Epithelial cell of proximal tubule (primary cell): ENCODE measurements around the gene DRGX. TPM values are rescaled to one million over a fixed set of nuclear protein-coding genes. Genes with fewer than 3 reads are reported as not detected.

Source experiments
- DNase-seq: peaks from one replicate; pipeline ENCODE4 v3.0.0-alpha.2; 2011; ENCODE audit warnings: low read depth
- H3K4me3 ChIP-seq: 2 replicates; pipeline ENCODE4 v1.5.1; 2011; ENCODE audit warnings: low read depth, mild to moderate bottlenecking, low read length
- total RNA-seq: library from RNA; depleted of rRNA; stranded (reverse); fragments of >200 nt; gene quantifications from 2 replicates; pipeline ENCODE4 v1.2.3, GENCODE V29; 2015
- TF ChIP-seq, protein P1 (sequence below): conservative IDR thresholded peaks from 2 replicates; pipeline ENCODE4 v1.5.1; 2012; ENCODE audit warnings: low read depth, mild to moderate bottlenecking, low read length

The DRGX gene
- total RNA-seq, 1 donor from 2014 or later = not detected

GRCh38 chr10:49348593-49348992 lies 47.3 kb downstream of the DRGX start:
- DNase-seq = no peak
- H3K4me3 ChIP-seq = no peak overlapping the region
- TF ChIP-seq, protein P1, sequence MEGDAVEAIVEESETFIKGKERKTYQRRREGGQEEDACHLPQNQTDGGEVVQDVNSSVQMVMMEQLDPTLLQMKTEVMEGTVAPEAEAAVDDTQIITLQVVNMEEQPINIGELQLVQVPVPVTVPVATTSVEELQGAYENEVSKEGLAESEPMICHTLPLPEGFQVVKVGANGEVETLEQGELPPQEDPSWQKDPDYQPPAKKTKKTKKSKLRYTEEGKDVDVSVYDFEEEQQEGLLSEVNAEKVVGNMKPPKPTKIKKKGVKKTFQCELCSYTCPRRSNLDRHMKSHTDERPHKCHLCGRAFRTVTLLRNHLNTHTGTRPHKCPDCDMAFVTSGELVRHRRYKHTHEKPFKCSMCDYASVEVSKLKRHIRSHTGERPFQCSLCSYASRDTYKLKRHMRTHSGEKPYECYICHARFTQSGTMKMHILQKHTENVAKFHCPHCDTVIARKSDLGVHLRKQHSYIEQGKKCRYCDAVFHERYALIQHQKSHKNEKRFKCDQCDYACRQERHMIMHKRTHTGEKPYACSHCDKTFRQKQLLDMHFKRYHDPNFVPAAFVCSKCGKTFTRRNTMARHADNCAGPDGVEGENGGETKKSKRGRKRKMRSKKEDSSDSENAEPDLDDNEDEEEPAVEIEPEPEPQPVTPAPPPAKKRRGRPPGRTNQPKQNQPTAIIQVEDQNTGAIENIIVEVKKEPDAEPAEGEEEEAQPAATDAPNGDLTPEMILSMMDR = no peak

- no peak overlapping the region for H3K4me3 ChIP-seq
- TF ChIP-seq, protein P1 = no peak
- DNase-seq = no peak
These were observed 48.1 kb downstream of the DRGX start for GRCh38 chr10:49347827-49348226.

- TF ChIP-seq, protein P1 = no peak
- H3K4me3 ChIP-seq = no peak overlapping the region
- no peak for DNase-seq
These were observed 48.5 kb downstream of the DRGX start for GRCh38 chr10:49347342-49347741.

DNA sequence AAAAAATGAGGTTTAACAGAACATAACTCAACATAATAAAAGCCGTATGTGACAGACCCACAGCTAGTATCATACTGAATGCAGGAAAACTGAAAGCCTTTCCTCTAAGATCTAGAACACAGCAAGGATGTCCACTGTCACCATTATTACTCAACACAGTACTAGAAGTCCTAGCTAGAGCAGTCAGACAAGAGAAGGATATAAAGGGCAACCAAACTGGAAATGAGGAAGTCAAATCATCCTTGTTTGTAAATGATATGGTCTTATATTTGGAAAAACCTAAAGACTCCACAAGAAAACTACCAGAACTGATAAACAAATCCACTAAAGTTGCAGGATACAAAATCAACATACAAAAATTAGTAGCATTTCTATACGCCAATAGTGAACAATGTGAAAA lies 51.0 kb downstream of the DRGX start:
- no peak overlapping the region for H3K4me3 ChIP-seq
- no peak for DNase-seq
- TF ChIP-seq, protein P1 = no peak

- DNase-seq = no peak
- H3K4me3 ChIP-seq = no peak overlapping the region
- TF ChIP-seq, protein P1 = no peak
These were observed 57.3 kb downstream of the DRGX start for GRCh38 chr10:49338604-49339003.

- DNase-seq = no peak
- TF ChIP-seq, protein P1 = no peak
- H3K4me3 ChIP-seq = no peak overlapping the region
These were observed 60.4 kb downstream of the DRGX start for GRCh38 chr10:49335364-49335972.

- no peak for DNase-seq
- no peak overlapping the region for H3K4me3 ChIP-seq
- TF ChIP-seq, protein P1 = no peak
These were observed 60.9 kb downstream of the DRGX start for GRCh38 chr10:49334964-49335363.
